Vagina (tissue), 2 donors: Measurements from ENCODE around the gene TIMP3. TPM values are rescaled to one million over a fixed set of nuclear protein-coding genes. Genes with fewer than 3 reads are reported as not detected.
A peak's percentile ranks its signal among the peaks of the same experiment; 100 is the strongest.

Experiments used
- DNase-seq, 2 donors: peaks; one replicate each; pipeline ENCODE4 v3.0.0-alpha.2; 2017; ENCODE audit errors: extremely low spot score in 2 of 2
- H3K27ac ChIP-seq: fragments of 200-600 bp; sonication (generic); one replicate; pipeline ENCODE4 v1.5.1; 2019
- H3K27me3 ChIP-seq: fragments of 200-600 bp; sonication (generic); one replicate; pipeline ENCODE4 v1.5.1; 2019
- H3K36me3 ChIP-seq, 2 donors: fragments of 200-600 bp; sonication (generic); one replicate each; pipeline ENCODE4 v1.5.1; 2017 to 2019
- H3K4me1 ChIP-seq: fragments of 200-600 bp; sonication (generic); one replicate; pipeline ENCODE4 v1.5.1; 2019
- H3K4me3 ChIP-seq, 2 donors: fragments of 200-600 bp; sonication (generic); 1 replicate in 1 of 2; 2 replicates in 1 of 2; pipeline ENCODE4 v1.5.1; 2016 to 2019
- H3K9me3 ChIP-seq: fragments of 200-600 bp; sonication (generic); one replicate; pipeline ENCODE4 v1.5.1; 2019
- POLR2A ChIP-seq, 2 donors: fragments of 450-650 bp; IDR thresholded peaks; one replicate each; pipeline ENCODE4 v1.6.1; 2017; ENCODE audit warnings: antibody characterized with exemption in 2 of 2, mild to moderate bottlenecking in 2 of 2, moderate library complexity in 2 of 2
- POLR2AphosphoS5 ChIP-seq, 2 donors: sonication (generic); formaldehyde crosslinking; IDR thresholded peaks; one replicate each; pipeline ENCODE4 v1.9.0; 2017; ENCODE audit warnings: antibody characterized with exemption in 2 of 2, mild to moderate bottlenecking in 2 of 2, low read depth in 1 of 2; ENCODE audit not compliant: insufficient read depth in 1 of 2
- intact Hi-C: fragments of 100-400 bp; cut with DNase I; formaldehyde crosslinking; loops from one replicate; pipeline ENCODE4 v1.15.1; 2023
- total RNA-seq: library from RNA; depleted of rRNA; stranded (reverse); fragments of >200 nt; gene quantifications from one replicate; pipeline ENCODE4 v1.2.3, GENCODE V29; 2016
- TF ChIP-seq, protein P1 (sequence below), 3 experiments: fragments of 450-650 bp in 2 of 3; fragments of 200-600 bp in 1 of 3; sonication (generic) in 1 of 3; IDR thresholded peaks; one replicate each; pipeline ENCODE4 v1.5.1; 2017 to 2019; ENCODE audit warnings: antibody characterized with exemption in 3 of 3, mild to moderate bottlenecking in 2 of 3, moderate library complexity in 2 of 3

Gene TIMP3
- total RNA-seq, 1 donor from 2014 or later: 262 TPM

DNA sequence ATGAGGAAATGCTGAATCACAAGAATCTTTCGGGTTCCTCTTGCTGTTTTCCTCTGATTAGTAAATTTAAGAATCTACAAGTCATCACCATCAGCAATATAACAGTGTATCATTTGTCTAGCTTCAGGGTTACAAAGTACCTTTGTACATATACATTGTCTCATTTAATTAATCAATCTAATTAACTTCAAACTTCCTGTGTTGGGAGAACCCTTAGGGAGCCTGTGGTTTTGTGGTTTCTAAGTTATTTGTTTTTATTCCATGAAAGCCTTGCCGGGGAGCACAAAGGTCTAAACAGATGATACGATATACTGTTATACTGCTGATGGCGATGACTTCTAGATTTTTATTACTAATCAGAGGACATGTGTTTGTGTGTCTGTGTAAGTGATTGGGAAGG lies 41.0 kb downstream of the TIMP3 start:
- H3K4me3 ChIP-seq: no peak overlapping the region
- H3K27ac ChIP-seq: no peak overlapping the region
- no peak for TF ChIP-seq POLR2AphosphoS5 (IDR thresholded peaks at IDR 0.05; ENCODE audit: insufficient read depth in 1 of 2, low read depth in 1 of 2)
- TF ChIP-seq, protein P1, sequence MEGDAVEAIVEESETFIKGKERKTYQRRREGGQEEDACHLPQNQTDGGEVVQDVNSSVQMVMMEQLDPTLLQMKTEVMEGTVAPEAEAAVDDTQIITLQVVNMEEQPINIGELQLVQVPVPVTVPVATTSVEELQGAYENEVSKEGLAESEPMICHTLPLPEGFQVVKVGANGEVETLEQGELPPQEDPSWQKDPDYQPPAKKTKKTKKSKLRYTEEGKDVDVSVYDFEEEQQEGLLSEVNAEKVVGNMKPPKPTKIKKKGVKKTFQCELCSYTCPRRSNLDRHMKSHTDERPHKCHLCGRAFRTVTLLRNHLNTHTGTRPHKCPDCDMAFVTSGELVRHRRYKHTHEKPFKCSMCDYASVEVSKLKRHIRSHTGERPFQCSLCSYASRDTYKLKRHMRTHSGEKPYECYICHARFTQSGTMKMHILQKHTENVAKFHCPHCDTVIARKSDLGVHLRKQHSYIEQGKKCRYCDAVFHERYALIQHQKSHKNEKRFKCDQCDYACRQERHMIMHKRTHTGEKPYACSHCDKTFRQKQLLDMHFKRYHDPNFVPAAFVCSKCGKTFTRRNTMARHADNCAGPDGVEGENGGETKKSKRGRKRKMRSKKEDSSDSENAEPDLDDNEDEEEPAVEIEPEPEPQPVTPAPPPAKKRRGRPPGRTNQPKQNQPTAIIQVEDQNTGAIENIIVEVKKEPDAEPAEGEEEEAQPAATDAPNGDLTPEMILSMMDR (IDR thresholded peaks at IDR 0.05): no peak
- no peaks in the 10 kb centered on the region for H3K36me3 ChIP-seq
- no peaks in the 10 kb centered on the region for H3K9me3 ChIP-seq
- no peak for DNase-seq
- intact Hi-C loops: no loop called here
- no peaks in the 10 kb centered on the region for H3K27me3 ChIP-seq
- peaks cover 96% of the 10 kb centered on the region for H3K4me1 ChIP-seq

DNA sequence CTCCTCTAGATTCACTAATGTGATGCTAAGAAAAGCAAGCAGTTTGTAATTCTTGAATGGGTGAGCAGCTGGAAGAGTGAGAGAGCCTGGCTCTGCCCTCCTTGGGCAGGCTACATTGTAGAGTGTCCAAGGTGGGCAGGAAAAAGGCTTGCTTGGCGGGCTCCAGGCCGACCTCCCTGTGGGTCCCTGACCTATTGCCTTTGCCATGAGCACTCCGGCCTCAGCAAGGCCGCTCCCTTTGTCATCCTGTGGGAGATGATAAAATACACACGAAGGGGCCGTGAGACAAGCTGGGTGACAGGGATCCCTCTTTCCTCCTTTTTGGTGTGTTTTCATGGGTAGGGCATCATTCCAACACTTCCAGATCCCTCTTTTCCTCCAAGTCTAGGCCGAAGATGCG lies 41.8 kb downstream of the TIMP3 start:
- peaks cover 93% of the 10 kb centered on the region for H3K4me1 ChIP-seq
- H3K4me3 ChIP-seq: no peak overlapping the region
- no peak overlapping the region for H3K27ac ChIP-seq
- no peaks in the 10 kb centered on the region for H3K36me3 ChIP-seq
- H3K9me3 ChIP-seq: no peaks in the 10 kb centered on the region
- DNase-seq: no peak
- intact Hi-C loops: no loop called here
- H3K27me3 ChIP-seq: no peaks in the 10 kb centered on the region
- TF ChIP-seq POLR2AphosphoS5 (IDR thresholded peaks at IDR 0.05; ENCODE audit: insufficient read depth in 1 of 2, low read depth in 1 of 2) (no peak), POLR2A (IDR thresholded peaks at IDR 0.05) (no peak)
- TF ChIP-seq, protein P1 (IDR thresholded peaks at IDR 0.05): no peak

DNA sequence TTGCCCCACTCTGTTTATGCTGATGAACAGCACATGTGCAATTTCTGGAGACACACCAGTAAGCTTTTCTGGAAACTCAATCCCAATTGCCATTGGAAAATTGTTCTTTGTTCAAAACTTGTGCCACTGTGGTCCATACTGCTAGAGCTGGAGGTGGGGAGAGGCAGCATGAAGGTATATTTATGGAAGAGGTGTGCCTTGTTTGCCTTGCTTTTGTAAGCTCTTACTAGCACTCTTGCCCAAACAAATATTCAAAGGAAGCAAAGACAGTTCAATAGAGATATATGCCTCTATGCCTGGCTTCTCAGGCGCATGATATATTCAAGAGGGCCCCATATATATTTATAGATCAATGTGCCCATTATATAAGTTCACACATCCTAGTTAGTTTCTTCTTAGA lies 42.7 kb downstream of the TIMP3 start:
- no peak overlapping the region for H3K4me3 ChIP-seq
- H3K27ac ChIP-seq: no peak overlapping the region
- peaks cover 0 to 2% of the 10 kb centered on the region in 2 donors for H3K36me3 ChIP-seq
- no peak for DNase-seq
- no peaks in the 10 kb centered on the region for H3K27me3 ChIP-seq
- no peak for TF ChIP-seq POLR2AphosphoS5 (IDR thresholded peaks at IDR 0.05; ENCODE audit: insufficient read depth in 1 of 2, low read depth in 1 of 2)
- no peak for TF ChIP-seq POLR2A (IDR thresholded peaks at IDR 0.05)
- TF ChIP-seq, protein P1 (IDR thresholded peaks at IDR 0.05): no peak
- intact Hi-C loops: no loop called here
- peaks cover 91% of the 10 kb centered on the region for H3K4me1 ChIP-seq
- no peaks in the 10 kb centered on the region for H3K9me3 ChIP-seq

DNA sequence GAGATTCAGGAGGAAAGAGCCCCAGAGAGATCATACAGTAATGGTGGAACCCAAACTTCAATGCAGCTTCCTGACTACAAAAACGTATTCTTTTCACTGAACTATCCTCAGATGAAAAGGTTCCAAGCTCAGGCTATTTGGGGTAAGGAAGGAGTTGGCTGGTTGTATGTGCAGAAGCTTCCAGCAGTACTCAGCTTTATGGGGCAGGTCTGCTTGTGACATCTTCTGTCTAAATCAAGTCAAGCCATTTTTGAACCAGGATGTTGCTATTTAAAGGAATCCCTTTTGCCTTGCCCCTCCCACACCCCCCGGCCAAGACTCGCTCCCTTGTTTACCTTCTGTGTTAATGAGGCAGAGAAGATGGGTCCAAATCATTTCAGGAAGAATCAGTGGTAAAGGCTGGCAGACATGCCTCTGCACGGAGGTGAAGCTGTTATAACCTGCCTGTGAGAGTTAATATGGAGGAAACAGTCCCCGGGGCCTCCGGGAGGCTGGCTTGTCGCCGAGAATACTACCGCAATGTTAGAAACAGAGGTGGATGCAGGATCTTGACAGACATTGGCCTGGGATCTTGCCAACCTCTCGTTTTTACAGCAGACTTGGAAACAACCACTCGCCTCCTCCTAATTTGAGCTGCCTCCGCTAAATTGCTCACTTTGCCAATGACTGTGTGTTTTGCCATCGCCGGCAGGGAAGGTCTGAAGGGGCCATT lies 45.4 kb downstream of the TIMP3 start:
- TF ChIP-seq POLR2AphosphoS5 (IDR thresholded peaks at IDR 0.05; ENCODE audit: insufficient read depth in 1 of 2, low read depth in 1 of 2) (peak in 1 of 2 donors; percentile 72), POLR2A (IDR thresholded peaks at IDR 0.05) (no peak)
- TF ChIP-seq, protein P1 (IDR thresholded peaks at IDR 0.05): no peak
- Histone ChIP-seq H3K36me3 (peaks cover 0 to 13% of the 10 kb centered on the region in 2 donors), H3K27me3 (no peaks in the 10 kb centered on the region), H3K27ac (peak overlapping the region; percentile 53), H3K9me3 (no peaks in the 10 kb centered on the region), H3K4me1 (peaks cover 89% of the 10 kb centered on the region), H3K4me3 (no peak overlapping the region)
- intact Hi-C loops: no loop called here
- DNase-seq: no peak

DNA sequence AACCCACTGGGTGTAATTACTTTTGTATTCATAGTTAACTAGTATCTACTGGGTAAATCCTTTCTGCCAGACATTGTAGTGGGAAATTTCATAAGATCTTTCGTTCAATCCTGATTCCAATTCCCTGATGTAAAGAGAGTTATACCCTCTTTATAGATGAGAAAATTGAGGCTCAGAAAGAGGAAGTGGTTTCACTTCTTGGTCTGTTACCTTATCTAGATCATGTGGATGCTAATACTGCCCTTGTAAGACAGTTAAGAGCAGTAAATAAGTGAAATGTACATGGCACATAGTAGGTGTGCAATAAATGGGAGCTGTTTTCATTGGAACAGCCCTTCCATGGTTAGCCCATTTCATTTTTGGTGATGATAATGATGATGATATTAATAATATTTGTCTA lies 46.7 kb downstream of the TIMP3 start:
- H3K27ac ChIP-seq: no peak overlapping the region
- H3K4me1 ChIP-seq: peaks cover 91% of the 10 kb centered on the region
- TF ChIP-seq, protein P1 (IDR thresholded peaks at IDR 0.05): no peak
- TF ChIP-seq POLR2A (IDR thresholded peaks at IDR 0.05): no peak
- TF ChIP-seq POLR2AphosphoS5 (IDR thresholded peaks at IDR 0.05; ENCODE audit: insufficient read depth in 1 of 2, low read depth in 1 of 2): no peak
- intact Hi-C loops: no loop called here
- no peak overlapping the region for H3K4me3 ChIP-seq
- no peaks in the 10 kb centered on the region for H3K27me3 ChIP-seq
- H3K9me3 ChIP-seq: no peaks in the 10 kb centered on the region
- DNase-seq: no peak
- H3K36me3 ChIP-seq: peaks cover 0 to 19% of the 10 kb centered on the region in 2 donors
